Stimulated activated naive CD8-positive, alpha-beta T cell treated with anti-CD3 and anti-CD28 coated beads, Interleukin-15, amount 100 ng/mL, for 72 hours (primary cell): Measurements from ENCODE around the gene MARCHF9.

ENCODE experiments used
- ATAC-seq: fragments of 150-1000 bp; cut with Tn5 transposase; 2 replicates; pipeline ENCODE4 v1.10.0; 2021; ENCODE audit warnings: mild to moderate bottlenecking, moderate library complexity
- DNase-seq, 2 donors: peaks; one replicate each; pipeline ENCODE4 v3.0.0; 2021 to 2022
- H3K27ac Mint-ChIP-seq, 2 donors: one replicate each; pipeline ENCODE4 v1.8.0; 2022; ENCODE audit warnings: mild to moderate bottlenecking in 2 of 2, mixed read lengths in 2 of 2, moderate library complexity in 2 of 2
- H3K27me3 Mint-ChIP-seq: one replicate; pipeline ENCODE4 v1.8.0; 2022; ENCODE audit warnings: mixed read lengths
- H3K4me1 Mint-ChIP-seq: one replicate; pipeline ENCODE4 v1.8.0; 2022; ENCODE audit warnings: mild to moderate bottlenecking, mixed read lengths
- H3K4me3 Mint-ChIP-seq, 2 donors: one replicate each; pipeline ENCODE4 v1.8.0; 2022; ENCODE audit warnings: mild to moderate bottlenecking in 2 of 2, mixed read lengths in 2 of 2, moderate library complexity in 1 of 2
- H3K9me3 Mint-ChIP-seq, 2 donors: one replicate each; pipeline ENCODE4 v1.8.0; 2022; ENCODE audit warnings: mixed read lengths in 2 of 2

MARCHF9 gene

DNA sequence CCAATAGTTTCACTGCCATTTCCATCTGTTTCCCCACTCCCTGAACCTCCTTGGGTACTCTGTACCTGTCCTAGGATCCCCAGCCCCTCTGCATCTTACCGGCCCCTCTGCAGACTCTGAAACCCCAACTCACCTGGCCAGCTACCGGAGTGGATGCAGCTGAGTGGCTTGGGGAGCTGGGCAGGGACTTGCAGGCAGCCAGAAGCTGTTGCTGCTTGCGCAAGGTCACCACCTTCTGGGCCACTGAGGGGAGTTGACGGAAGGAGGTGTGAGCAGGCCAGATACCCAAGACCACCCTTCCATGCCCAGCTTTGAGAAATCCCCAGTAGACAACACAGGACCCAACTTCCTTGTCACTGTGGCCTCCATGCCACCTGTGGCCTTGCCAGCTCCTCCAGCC, 22.6 kb upstream of the MARCHF9 start:
- DNase-seq: no peak

DNA sequence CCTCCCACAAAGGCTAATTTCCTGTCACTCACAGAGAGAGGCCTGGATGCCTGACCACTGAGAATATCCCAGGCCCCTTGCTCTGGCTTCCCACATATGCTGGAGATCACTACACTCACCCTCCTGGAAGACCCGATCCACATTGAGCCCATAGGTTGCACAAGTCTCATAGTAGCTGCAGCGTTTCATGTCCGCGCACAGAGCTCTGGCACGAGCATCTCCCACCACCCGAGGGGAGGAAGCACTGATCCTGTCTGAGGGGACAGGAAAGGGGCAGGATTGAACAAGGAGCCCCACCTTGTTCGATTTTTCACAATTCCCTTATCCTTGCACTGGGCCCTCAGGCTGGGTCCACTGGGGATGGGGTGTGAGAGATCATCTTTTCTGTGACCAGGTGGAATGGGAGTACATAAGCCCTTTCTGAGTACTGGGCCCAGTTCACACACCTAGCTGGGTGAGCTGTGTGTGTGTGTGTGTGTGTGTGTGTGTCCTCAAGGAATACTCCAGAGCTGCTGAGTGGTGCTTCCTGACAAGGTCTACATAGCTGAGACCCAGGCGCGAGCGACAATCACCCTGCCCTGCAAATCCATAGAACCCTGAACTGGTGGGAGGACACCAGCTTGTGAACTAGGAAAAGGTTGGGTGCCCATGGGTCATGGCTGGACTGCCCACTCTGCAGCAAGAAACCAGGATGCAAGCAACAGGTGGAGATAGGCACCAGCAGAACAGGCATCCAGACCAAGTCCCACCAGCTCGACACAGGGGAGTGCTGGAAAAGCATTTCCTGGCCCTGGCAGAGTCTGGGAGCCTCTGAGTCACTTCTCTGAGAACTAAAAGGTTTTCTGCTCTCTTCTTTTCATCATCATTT, 21.9 kb upstream of the MARCHF9 start:
- ATAC-seq (no peak), DNase-seq (no peak)
- H3K27ac Mint-ChIP-seq: peak overlapping the region; percentile 66 to 71
- H3K27me3 Mint-ChIP-seq: no peaks in the 10 kb centered on the region
- H3K4me3 Mint-ChIP-seq: no peak overlapping the region
- peaks cover 18% of the 10 kb centered on the region for H3K4me1 Mint-ChIP-seq
- no peaks in the 10 kb centered on the region for H3K9me3 Mint-ChIP-seq

More for the DNA sequence above, 22.6 kb upstream of the MARCHF9 start:
- H3K9me3 Mint-ChIP-seq: no peaks in the 10 kb centered on the region
- H3K4me1 Mint-ChIP-seq: peaks cover 18% of the 10 kb centered on the region
- H3K4me3 Mint-ChIP-seq: no peak overlapping the region
- no peak overlapping the region for H3K27ac Mint-ChIP-seq
- ATAC-seq: no peak
- no peaks in the 10 kb centered on the region for H3K27me3 Mint-ChIP-seq

DNA sequence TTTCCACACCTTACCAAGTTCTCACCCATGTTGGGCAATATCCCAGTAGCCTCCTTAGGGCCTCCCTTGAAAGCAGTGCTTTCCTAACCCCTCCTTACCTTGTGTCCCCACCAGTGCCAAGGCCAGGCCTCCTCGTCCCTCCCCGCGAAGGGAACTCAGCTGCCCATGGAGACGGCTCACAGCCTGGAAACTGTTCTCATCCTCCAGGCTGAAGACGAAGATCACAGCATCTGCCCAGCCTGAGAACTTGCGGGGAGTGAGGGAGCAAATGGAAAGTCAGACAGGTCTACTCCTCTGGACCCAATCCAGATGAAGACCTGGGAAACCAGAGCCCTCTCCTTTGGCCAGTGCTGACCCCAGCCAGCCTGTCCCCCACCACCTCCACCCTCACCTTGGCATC, 21.0 kb upstream of the MARCHF9 start:
- Mint-ChIP-seq H3K4me3 (no peak overlapping the region), H3K4me1 (peaks cover 20% of the 10 kb centered on the region), H3K27me3 (no peaks in the 10 kb centered on the region), H3K9me3 (no peaks in the 10 kb centered on the region), H3K27ac (no peak overlapping the region)
- no peak for DNase-seq
- ATAC-seq: no peak

DNA sequence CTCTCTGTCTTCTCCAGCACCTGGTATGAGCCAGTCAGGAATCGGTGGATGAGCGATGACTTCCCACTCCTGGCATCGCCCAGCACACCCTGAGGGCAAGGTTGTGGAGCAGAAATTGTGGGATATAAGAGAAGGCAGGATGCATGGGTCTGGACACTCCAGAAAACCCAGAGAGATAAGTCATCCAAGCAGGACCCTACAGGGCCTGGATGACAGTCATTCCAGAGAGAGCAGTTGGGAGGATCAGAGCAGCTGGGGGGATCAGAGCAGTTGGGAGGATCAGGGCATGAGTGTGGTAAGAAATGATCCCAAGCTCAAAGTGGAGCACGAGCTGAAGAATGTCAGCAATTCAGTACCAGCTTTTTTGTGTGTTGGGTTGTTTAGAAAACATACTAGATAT, 20.3 kb upstream of the MARCHF9 start:
- Mint-ChIP-seq H3K9me3 (no peaks in the 10 kb centered on the region), H3K4me1 (peaks cover 26% of the 10 kb centered on the region), H3K27ac (peak overlapping the region in 1 of 2 donors; percentile 4), H3K4me3 (no peak overlapping the region), H3K27me3 (no peaks in the 10 kb centered on the region)
- DNase-seq: no peak
- no peak for ATAC-seq

DNA sequence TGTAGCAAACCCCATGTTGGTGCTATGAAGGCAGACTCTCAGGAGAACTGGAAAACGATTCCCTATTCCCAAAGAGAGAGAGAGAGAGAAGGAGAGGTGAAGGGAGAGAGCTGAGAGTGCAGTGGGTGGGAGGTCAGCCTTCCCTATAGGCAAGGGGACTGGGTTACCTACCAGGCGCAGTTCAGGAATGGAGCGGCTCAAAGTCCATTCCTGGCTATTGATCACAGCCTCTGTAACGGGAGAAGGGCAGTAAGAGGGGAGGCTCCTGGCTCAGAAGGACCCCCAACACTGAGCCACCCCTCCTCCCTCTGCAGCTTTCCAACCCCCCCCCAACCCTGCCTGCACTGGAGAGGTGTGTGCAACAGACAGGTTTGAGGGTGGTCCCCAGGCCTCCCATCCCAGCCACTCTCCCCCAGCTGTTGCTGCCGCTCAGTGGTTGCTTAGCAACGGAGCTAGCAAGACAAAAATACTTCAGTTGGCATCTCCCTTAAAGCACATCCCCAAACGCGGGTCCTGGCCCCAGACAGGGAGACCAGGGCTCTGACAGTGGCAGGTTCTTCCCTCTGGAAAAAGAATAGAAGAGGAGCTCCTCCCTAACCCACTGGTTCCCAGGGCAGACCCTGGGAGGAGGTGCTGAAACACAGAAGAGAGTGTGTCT, 19.6 kb upstream of the MARCHF9 start:
- no peak overlapping the region for H3K4me3 Mint-ChIP-seq
- peaks cover 34% of the 10 kb centered on the region for H3K4me1 Mint-ChIP-seq
- DNase-seq (no peak), ATAC-seq (no peak)
- no peaks in the 10 kb centered on the region for H3K27me3 Mint-ChIP-seq
- H3K27ac Mint-ChIP-seq: peak overlapping the region in 1 of 2 donors; percentile 44
- no peaks in the 10 kb centered on the region for H3K9me3 Mint-ChIP-seq

DNA sequence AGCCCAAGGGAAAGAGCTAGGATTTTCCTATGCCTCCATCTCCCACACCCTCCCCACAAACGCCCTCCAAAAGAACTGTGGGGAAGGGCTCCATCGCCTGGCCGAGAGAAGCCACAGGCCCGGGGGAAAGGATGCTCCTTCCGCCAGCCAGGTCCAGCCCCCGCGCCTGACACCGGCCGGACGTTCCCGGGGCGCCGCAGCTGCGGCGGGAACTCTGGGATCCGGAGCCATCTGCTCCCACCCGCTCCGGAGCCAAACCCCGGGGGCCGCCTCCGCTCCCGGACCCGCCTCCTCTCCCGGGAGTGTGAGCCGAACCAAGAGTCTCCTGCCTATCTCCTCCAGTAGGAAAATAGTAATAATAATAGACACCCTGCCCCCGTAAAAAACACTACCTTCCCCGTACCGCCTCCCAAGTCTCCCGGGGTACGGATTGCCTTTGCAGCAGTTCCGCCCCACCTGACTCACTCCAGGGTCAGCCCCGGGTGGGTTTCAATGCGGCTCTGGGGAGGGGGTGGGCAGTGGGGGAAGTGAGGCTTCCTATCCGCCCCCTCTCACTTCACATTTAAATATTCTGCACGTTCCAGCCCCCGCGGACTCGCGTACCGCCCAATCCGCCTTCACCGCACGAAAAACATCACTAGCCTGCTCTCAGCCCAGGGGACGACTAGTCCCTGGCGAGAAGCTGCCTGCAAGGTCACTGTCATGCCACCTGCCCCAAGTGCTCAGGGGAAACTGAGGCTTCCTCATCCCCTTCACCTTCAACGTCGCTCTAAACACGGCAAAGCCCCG, 18.8 kb upstream of the MARCHF9 start:
- Mint-ChIP-seq H3K9me3 (no peaks in the 10 kb centered on the region), H3K4me1 (peaks cover 42% of the 10 kb centered on the region), H3K4me3 (no peak overlapping the region), H3K27ac (peak overlapping the region; percentile 72 to 96), H3K27me3 (no peaks in the 10 kb centered on the region)
- no peak for DNase-seq
- ATAC-seq: no peak

DNA sequence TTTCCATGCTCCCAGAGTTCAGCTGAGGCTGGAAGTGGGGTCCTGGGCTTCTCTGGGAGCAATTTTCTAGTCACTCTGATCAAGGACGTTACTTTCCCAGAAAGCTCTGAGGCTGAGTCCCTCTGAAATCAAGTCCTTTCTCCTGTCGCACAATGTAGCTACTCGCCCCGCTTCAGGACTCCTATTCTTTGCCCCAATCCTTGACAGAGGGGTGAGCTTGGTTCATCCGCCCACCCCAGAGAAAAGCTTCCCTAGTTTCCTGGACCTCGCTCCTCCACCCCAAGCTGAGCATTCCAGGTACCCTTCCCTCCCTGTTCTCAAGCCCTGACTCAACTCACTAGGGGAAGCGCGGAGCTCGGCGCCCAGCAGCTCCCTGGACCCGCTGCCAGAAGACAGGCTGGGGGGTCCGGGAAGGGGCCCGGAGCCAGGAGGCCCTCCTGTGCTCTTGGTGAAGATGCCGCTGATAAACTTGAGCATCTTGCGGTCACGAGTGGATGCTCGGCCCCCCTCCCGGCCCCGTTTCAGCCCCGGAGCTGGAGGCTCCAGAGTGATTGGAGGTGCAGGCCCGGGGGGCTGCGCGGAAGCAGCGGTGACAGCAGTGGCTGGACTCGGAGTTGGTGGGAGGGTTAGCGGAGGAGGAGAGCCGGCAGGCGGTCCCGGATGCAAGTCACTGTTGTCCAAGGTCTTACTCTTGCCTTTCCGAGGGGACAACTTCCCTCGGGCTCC, 18.0 kb upstream of the MARCHF9 start:
- no peaks in the 10 kb centered on the region for H3K9me3 Mint-ChIP-seq
- H3K27me3 Mint-ChIP-seq: no peaks in the 10 kb centered on the region
- H3K4me3 Mint-ChIP-seq: no peak overlapping the region
- H3K27ac Mint-ChIP-seq: peak overlapping the region; percentile 72 to 96
- ATAC-seq: no peak
- DNase-seq: no peak
- H3K4me1 Mint-ChIP-seq: peaks cover 47% of the 10 kb centered on the region

DNA sequence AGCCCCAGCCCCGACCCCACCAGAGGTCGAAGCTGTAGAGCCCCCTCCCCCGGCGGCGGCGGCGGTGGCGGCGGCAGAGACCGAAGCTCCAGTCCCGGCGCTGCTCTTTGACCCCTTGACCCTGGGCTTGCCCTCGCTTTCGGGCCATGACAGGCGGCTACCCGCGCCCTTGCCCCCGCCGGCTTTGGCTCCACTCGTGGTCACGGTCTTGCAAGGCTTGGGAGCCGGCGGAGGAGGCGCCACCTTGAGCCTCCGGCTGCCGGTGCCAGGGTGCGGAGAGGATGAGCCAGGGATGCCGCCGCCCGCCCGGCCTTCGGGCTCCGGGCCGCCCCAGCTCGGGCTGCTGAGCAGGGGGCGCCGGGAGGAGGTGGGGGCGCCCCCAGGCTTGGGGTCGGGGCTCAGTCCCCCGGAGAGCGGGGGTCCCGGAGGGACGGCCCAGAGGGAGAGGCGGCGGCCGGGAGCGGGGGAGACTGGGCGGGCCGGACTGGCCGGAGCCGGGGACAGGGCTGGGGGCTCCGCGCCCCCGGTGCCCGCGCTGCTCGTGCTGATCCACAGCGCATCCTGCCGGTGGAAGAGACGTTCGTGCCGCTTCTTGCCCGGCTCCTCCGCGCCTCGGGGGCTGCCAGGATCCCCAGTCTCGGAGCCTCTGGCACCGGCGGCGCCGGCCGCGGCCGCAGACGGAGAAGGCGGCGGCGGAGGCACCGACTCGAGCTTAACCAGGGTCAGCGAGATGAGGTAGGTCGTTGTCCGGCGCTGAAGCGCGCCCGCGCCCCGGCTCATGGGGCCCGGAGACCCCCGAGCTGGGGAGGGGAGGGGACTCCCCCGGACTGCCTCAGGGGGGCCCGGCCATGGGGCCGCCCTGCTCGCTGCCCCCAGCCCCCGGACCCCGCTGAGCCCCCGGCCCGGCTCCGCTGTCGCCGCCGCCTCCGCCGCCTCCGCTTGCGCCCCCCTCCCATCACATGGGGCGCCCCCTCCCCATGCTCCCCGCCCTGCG, 17.1 kb upstream of the MARCHF9 start:
- ATAC-seq: peak; percentile 30
- H3K4me1 Mint-ChIP-seq: peaks cover 54% of the 10 kb centered on the region
- H3K27me3 Mint-ChIP-seq: no peaks in the 10 kb centered on the region
- H3K4me3 Mint-ChIP-seq: no peak overlapping the region
- DNase-seq: no peak
- no peaks in the 10 kb centered on the region for H3K9me3 Mint-ChIP-seq
- no peak overlapping the region for H3K27ac Mint-ChIP-seq

DNA sequence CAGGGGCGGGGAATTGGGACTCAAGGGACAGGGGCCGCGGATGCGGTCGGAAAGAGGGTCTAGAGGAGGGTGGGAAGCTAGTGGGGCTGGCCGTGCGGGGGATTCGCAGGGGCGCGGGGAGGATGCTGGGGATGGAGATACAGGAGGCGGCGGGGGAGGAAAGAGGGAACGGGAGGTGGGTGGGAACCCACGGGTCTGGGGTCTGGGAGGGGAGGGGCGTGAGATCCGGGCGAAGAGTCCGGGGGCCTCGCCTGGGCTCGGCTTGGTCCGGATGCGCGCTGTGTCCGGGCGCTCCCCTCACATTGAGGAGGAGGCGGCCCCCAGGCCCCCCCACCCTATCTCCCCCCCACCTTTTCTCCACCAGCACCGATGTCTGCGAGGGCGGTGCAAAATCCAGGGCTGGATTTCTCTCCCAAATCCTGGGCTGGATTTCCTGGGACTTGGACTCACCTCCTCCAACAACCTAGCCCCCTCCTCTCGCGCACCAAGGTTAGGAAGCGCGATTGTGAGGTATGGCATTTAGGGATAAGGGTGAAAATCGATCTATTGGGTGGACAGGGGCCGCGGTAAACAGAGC, 16.2 kb upstream of the MARCHF9 start, which contains the start of gene AGAP2:
TSS of gene AGAP2 (minus strand) at position 82 of the 577 bp plus-strand sequence. CDS start 496 bp downstream, outside the sequence.
- H3K4me1 Mint-ChIP-seq: peaks cover 54% of the 10 kb centered on the region
- peak within 1 kb of the TSS; percentile 76 to 83 for H3K27ac Mint-ChIP-seq
- no peak for DNase-seq
- no peak for ATAC-seq
- no peaks in the 10 kb centered on the region for H3K9me3 Mint-ChIP-seq
- peak within 1 kb of the TSS; percentile 45 to 67 for H3K4me3 Mint-ChIP-seq
- no peaks in the 10 kb centered on the region for H3K27me3 Mint-ChIP-seq

DNA sequence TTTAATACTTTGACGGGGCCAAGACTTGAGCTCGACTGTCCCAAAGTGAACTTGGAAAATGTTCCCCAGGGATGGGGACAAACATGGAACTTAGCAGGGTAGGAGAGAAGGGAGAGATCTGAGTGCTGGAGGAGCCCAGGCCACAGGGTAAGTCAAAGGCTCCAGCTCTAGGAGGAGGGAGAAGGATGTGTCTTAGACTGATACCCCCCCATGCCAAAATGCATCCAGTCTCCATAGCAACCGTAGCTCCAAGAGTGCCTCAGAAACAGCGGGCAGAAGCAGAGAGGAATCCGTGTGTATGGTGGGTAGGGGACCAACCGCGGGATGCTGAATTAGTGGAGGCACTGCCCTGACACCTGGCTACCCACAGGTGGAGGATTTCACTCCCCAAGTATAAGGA, 15.5 kb upstream of the MARCHF9 start:
- Mint-ChIP-seq H3K9me3 (no peaks in the 10 kb centered on the region), H3K27me3 (no peaks in the 10 kb centered on the region), H3K4me1 (peaks cover 59% of the 10 kb centered on the region), H3K27ac (peak overlapping the region; percentile 76 to 83), H3K4me3 (peak overlapping the region; percentile 45 to 67)
- ATAC-seq (no peak), DNase-seq (no peak)

DNA sequence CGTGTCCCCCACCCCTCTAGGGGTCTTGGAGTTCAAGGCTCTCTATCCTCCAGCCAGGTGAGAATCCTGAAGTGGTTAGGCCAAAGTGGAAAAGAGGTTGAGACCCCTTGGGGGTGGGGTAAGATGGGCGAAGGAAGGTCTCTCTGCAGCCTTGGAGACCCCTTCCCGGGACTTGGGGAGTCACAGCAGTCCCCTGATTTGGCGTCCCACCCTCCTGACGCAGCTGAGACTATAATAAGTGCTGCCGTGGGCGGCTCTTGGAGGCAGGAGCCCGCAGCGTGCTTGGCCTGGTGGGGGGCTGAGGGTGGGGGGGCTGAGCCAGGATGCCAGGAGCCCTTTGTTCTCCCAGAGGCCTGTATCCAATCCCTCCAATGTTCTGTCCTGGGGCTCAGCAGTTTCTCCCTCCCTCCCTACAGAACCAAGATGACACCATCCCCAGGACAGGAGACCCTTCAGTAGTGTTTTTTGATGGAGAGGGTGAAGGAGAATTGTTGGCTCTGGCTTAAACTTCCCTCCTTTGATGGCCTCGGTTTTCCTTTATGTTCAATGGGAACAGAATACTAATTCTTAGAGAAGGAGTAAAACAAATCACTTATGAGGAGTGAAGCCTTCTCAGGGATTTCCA, 14.9 kb upstream of the MARCHF9 start:
- DNase-seq: no peak
- Mint-ChIP-seq H3K9me3 (no peaks in the 10 kb centered on the region), H3K4me3 (peak overlapping the region; percentile 67 to 83), H3K4me1 (peaks cover 61% of the 10 kb centered on the region), H3K27me3 (no peaks in the 10 kb centered on the region), H3K27ac (peak overlapping the region; percentile 75 to 83)
- no peak for ATAC-seq

DNA sequence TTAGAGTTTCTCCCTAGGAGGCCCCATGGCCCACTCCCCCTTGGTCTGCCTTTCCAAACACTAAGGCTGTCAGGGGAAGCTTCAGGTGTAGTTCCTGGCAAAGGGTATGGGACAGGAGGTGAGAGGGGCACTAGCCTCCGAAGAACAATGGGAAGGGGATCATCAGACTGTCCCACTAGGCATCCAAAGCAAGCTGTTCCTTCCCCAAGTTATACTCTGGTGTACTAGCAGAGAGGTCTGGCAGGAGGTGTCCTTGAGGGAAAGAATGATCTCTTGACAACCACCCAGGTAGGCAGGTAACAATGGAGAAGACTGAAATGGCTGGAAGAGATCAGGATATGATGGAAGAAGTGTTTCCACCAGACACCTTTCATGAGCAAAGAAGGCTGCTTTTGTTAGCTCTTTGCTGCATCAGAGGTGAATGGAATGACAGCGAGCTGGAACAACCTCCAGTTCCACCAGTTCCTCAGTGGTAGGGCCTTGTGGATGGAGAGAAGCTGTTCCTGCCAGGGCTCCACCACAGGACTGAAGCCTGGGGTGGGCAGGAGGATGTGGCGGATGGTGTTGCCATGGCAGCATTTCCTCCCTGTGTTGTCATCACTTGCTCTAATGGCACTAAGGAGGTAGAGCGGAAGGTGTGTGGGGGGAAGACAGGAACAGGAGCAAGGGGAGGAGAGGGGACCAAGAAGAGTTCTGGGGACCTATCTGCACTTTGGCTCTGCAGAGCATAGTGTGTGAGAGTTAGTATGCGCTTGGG, 14.1 kb upstream of the MARCHF9 start:
- ATAC-seq (peak; percentile 73), DNase-seq (peak; percentile 57 to 82)
- peaks cover 67% of the 10 kb centered on the region for H3K4me1 Mint-ChIP-seq
- H3K27ac Mint-ChIP-seq: peak overlapping the region; percentile 75 to 93
- peak overlapping the region; percentile 83 to 87 for H3K4me3 Mint-ChIP-seq
- no peaks in the 10 kb centered on the region for H3K27me3 Mint-ChIP-seq
- no peaks in the 10 kb centered on the region for H3K9me3 Mint-ChIP-seq

DNA sequence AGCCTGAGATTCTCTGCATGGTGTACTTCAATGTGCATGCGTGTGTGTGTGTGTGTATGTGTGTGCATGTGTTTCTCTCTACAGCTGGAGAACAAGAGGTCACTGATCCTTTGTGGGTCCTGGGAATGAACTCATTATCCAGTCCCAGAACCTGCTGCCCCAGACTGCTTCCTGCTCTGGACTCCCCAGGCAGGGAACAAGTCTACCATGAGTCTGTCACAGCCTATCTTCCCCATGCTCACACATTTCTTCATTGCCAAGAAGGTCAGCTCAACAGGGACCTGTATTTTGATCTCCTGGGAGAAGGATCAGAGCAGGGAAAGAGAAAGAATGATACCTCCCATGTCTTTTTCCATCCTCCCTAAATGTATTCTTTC, 13.5 kb upstream of the MARCHF9 start:
- H3K4me3 Mint-ChIP-seq: peak overlapping the region; percentile 83 to 87
- ATAC-seq (no peak), DNase-seq (no peak)
- no peaks in the 10 kb centered on the region for H3K27me3 Mint-ChIP-seq
- H3K9me3 Mint-ChIP-seq: no peaks in the 10 kb centered on the region
- peak overlapping the region; percentile 75 to 93 for H3K27ac Mint-ChIP-seq
- peaks cover 70% of the 10 kb centered on the region for H3K4me1 Mint-ChIP-seq
